Kidney (tissue), 14 donors: ENCODE measurements around the gene CTIF. TPM values are rescaled to one million over a fixed set of nuclear protein-coding genes. Genes with fewer than 3 reads are reported as not detected.

Experiments used
- DNase-seq, 5 donors: peaks; one replicate each; pipeline ENCODE4 v3.0.0-alpha.2; 2013 to 2020
- FAIRE-seq: peaks from 2 replicates; lab custom pipeline; 2012; peaks lifted over from hg19 to GRCh38; lab: Jason Lieb, UNC
- H3K27ac ChIP-seq, 2 donors: one replicate each; pipeline ENCODE4 v1.7.0; 2013; ENCODE audit warnings: low read depth in 2 of 2, low read length in 2 of 2, inconsistent platforms in 1 of 2
- H3K27me3 ChIP-seq: one replicate; pipeline ENCODE4 v1.7.1; 2013; ENCODE audit warnings: low read length, inconsistent platforms; ENCODE audit not compliant: control insufficient read depth, insufficient read depth
- H3K36me3 ChIP-seq, 3 donors: one replicate each; pipeline versions ENCODE4 v1.7.0 to v1.7.1; 2013; ENCODE audit warnings: low read length in 3 of 3, control low read depth in 1 of 3, inconsistent platforms in 1 of 3; ENCODE audit not compliant: insufficient read depth in 3 of 3, control insufficient read depth in 2 of 3
- H3K4me1 ChIP-seq, 3 donors: one replicate each; pipeline versions ENCODE4 v1.7.0 to v1.7.1; 2013; ENCODE audit warnings: low read length in 3 of 3, inconsistent platforms in 1 of 3, low read depth in 1 of 3; ENCODE audit not compliant: control insufficient read depth in 2 of 3, insufficient read depth in 2 of 3
- H3K4me3 ChIP-seq, 3 donors: one replicate each; pipeline versions ENCODE4 v1.7.0 to v1.8.1; 2013; ENCODE audit warnings: low read length in 3 of 3, control low read depth in 1 of 3, inconsistent platforms in 1 of 3
- H3K9ac ChIP-seq, 3 donors: one replicate each; pipeline versions ENCODE4 v1.7.0 to v1.7.1; 2013; ENCODE audit warnings: low read length in 3 of 3, control low read depth in 1 of 3, inconsistent platforms in 1 of 3
- H3K9me3 ChIP-seq, 3 donors: one replicate each; pipeline versions ENCODE4 v1.7.0 to v1.7.1; 2013; ENCODE audit warnings: low read length in 3 of 3, control low read depth in 1 of 3, inconsistent platforms in 1 of 3; ENCODE audit not compliant: control insufficient read depth in 2 of 3, insufficient read depth in 1 of 3
- intact Hi-C: fragments of 100-400 bp; cut with DNase I; formaldehyde crosslinking; loops from one replicate; pipeline ENCODE4 v1.11.1; 2022
- polyA plus RNA-seq: library from polyadenylated mRNA; stranded (reverse); fragments of 350-450 nt; fragmentation: Illumina TruSeq; extraction: RNeasy Lipid Tissue Mini Kit (QIAGEN cat#74804); gene quantifications from one replicate; pipeline ENCODE4 v1.2.3, GENCODE V29; 2014; ENCODE audit warnings: low read depth, low replicate concordance; ENCODE audit not compliant: insufficient read depth
- total RNA-seq: library from RNA; stranded (reverse); fragmentation: NEBNext Ultra II Directional; extraction: Animal tissue kit (Norgen Biotek cat#: 25700); gene quantifications from one replicate; pipeline ENCODE4 v1.2.1, GENCODE V29; 2021
- TF ChIP-seq, protein P1 (sequence below): IDR thresholded peaks from 3 replicates; pipeline ENCODE4 v1.5.1; 2012; ENCODE audit warnings: mild to moderate bottlenecking, moderate library complexity, borderline replicate concordance; ENCODE audit not compliant: insufficient read depth; ENCODE audit errors: extremely low read depth
- donor health status: control.
- donor health status: control.
- donor health status: control.
- donor health status: control.
- donor health status: control.
- donor health status: DM: yes; HTN: yes; CAD: no.
- donor health status: Normal renal cell carcinoma (clear cell type).

CTIF gene
- total and polyA plus RNA-seq, 2 donors from 2014 or later = 37.3 to 41.9 TPM

DNA sequence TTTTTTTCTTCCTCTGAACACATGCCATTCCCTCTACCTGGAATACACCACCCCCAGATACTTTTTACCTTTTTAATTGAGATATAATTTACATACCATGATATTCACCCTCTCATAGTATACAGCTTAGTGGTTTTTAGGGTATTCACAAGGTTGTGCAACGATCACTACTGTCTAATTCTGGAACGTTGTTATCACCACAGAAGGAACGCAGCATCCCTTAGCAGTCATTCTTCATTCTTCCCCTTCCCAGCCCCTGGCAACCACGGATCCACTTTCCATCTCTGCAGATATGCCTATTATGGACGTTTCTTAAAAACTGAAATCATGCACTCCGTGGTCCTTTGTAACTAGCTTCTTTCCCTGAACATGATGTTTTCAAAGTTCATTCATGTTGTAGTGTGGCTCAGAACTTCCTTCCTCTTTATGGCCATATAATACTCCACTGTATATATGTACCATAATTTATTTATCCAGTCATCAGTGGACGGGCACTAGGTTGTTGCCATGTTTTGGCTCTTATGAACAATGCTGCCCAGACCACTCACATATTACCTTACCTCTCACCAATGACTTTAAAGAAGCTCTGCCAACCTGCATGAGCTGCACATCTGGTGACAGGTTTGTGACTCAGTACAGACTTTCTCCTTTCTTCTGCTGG, 168.9 kb downstream of the CTIF start:
- no peaks in the 10 kb centered on the region for H3K27me3 ChIP-seq
- H3K4me3 ChIP-seq = no peak overlapping the region
- H3K36me3 ChIP-seq = no peaks in the 10 kb centered on the region
- H3K27ac ChIP-seq = no peak overlapping the region
- no peak overlapping the region for H3K9ac ChIP-seq
- H3K4me1 ChIP-seq = peaks cover 0 to 3% (median 0%) of the 10 kb centered on the region in 3 donors
- intact Hi-C loops = no loop called here
- TF ChIP-seq, protein P1, sequence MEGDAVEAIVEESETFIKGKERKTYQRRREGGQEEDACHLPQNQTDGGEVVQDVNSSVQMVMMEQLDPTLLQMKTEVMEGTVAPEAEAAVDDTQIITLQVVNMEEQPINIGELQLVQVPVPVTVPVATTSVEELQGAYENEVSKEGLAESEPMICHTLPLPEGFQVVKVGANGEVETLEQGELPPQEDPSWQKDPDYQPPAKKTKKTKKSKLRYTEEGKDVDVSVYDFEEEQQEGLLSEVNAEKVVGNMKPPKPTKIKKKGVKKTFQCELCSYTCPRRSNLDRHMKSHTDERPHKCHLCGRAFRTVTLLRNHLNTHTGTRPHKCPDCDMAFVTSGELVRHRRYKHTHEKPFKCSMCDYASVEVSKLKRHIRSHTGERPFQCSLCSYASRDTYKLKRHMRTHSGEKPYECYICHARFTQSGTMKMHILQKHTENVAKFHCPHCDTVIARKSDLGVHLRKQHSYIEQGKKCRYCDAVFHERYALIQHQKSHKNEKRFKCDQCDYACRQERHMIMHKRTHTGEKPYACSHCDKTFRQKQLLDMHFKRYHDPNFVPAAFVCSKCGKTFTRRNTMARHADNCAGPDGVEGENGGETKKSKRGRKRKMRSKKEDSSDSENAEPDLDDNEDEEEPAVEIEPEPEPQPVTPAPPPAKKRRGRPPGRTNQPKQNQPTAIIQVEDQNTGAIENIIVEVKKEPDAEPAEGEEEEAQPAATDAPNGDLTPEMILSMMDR = no peak
- FAIRE-seq (no peak), DNase-seq (no peak)
- H3K9me3 ChIP-seq = no peaks in the 10 kb centered on the region

DNA sequence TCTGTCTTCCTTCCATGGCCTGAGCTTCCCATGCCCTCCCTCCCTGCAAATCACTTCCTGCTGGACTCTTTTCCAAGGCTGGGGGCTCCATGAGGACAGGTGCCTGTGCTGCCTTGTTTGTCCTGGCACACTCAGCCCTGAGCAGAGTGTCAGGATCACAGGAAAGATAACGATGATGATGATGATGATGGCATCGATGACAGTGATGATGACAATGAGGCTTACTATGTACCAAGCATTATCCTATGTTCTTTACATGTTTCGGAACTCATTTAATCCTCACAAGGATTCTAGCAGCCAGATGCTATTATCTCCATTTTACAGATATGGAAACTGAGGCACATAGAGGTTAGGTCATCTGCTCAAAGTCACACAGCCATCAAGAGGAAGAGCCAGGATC, 170.0 kb downstream of the CTIF start:
- H3K27ac ChIP-seq = peak overlapping the region in 1 of 2 donors; percentile 20
- intact Hi-C loops = no loop called here
- H3K4me1 ChIP-seq = peaks cover 0 to 7% (median 3%) of the 10 kb centered on the region in 3 donors
- TF ChIP-seq, protein P1 = no peak
- H3K36me3 ChIP-seq = no peaks in the 10 kb centered on the region
- no peaks in the 10 kb centered on the region for H3K9me3 ChIP-seq
- FAIRE-seq (no peak), DNase-seq (no peak)
- no peak overlapping the region for H3K4me3 ChIP-seq
- H3K9ac ChIP-seq = no peak overlapping the region
- H3K27me3 ChIP-seq = no peaks in the 10 kb centered on the region

DNA sequence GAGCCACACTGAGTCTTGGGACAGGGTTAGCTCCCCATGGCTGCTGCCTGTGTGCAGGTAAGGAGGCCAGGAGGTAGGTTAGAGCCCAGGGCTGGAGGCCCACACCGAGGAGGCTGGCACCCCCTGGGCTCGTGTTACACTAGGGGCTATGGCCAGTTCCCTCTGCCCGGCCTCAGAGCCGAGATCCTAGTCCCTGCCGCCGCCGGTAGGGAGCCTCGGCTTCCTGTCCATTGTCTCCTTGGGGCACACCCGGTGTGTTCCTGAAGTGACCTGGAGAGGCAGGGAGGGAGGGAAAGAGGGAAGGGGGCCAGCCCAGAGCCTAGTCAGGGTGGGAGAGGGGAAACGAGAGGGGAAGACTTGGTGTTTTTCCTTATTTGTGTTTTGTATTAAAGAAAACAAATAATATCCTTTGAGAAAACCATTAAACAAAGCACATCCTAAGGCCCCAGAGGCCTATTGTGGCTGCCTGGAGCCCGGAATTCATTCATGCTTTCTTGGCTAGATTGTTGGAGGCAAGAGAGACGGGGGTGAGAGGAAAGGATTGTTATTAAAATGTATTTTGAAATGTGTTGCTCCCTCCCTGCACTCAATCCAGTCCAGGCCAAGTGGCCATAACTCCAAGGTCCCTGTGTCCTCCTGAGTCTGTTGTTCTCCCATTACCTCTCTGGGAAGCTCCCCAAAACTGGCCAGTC, 170.7 kb downstream of the CTIF start:
- FAIRE-seq (no peak), DNase-seq (no peak)
- TF ChIP-seq, protein P1 = no peak
- peaks cover 0 to 12% (median 3%) of the 10 kb centered on the region in 3 donors for H3K4me1 ChIP-seq
- H3K27me3 ChIP-seq = no peaks in the 10 kb centered on the region
- peak overlapping the region in 1 of 2 donors; percentile 20 for H3K27ac ChIP-seq
- H3K9me3 ChIP-seq = no peaks in the 10 kb centered on the region
- no peaks in the 10 kb centered on the region for H3K36me3 ChIP-seq
- intact Hi-C loops = no loop called here
- H3K9ac ChIP-seq = no peak overlapping the region
- no peak overlapping the region for H3K4me3 ChIP-seq
